GM23248 (cell line): Measurements from ENCODE around the gene AP1M1. TPM values are rescaled to one million over a fixed set of nuclear protein-coding genes. Genes with fewer than 3 reads are reported as not detected.

Experiments used
- DNase-seq: peaks from one replicate; pipeline ENCODE4 v3.0.0-alpha.2; 2015
- H2AFZ ChIP-seq: fragments of 200-600 bp; sonication (generic); 2 replicates; pipeline ENCODE4 v1.6.1; 2016; ENCODE audit warnings: antibody characterized with exemption
- H3F3A ChIP-seq: fragments of 200-600 bp; sonication (generic); 2 replicates; pipeline ENCODE4 v1.6.1; 2016; ENCODE audit warnings: mild to moderate bottlenecking, antibody characterized with exemption, mixed run types; ENCODE audit not compliant: insufficient read depth
- H3K27ac ChIP-seq: fragments of 200-600 bp; sonication (generic); 2 replicates; pipeline ENCODE4 v1.5.1; 2016; ENCODE audit warnings: mild to moderate bottlenecking
- H3K27me3 ChIP-seq: fragments of 200-600 bp; sonication (generic); replicated peaks from 2 replicates; pipeline ENCODE4 v1.6.1; 2016; ENCODE audit warnings: mild to moderate bottlenecking; ENCODE audit not compliant: insufficient read depth
- H3K36me3 ChIP-seq: fragments of 200-600 bp; sonication (generic); 2 replicates; pipeline ENCODE4 v1.6.1; 2016; ENCODE audit warnings: low read depth, mild to moderate bottlenecking
- H3K4me1 ChIP-seq: fragments of 200-600 bp; sonication (generic); 2 replicates; pipeline ENCODE4 v1.6.1; 2016; ENCODE audit warnings: mild to moderate bottlenecking; ENCODE audit not compliant: insufficient read depth
- H3K4me2 ChIP-seq: fragments of 200-600 bp; sonication (generic); one replicate; pipeline ENCODE4 v1.6.1; 2016; ENCODE audit warnings: mild to moderate bottlenecking; ENCODE audit not compliant: unreplicated experiment
- H3K4me3 ChIP-seq: fragments of 200-600 bp; sonication (generic); 2 replicates; pipeline ENCODE4 v1.5.1; 2016; ENCODE audit warnings: mild to moderate bottlenecking
- H3K79me2 ChIP-seq: fragments of 200-600 bp; sonication (generic); 2 replicates; pipeline ENCODE4 v1.6.1; 2016; ENCODE audit warnings: mild to moderate bottlenecking; ENCODE audit not compliant: insufficient read depth
- H3K9ac ChIP-seq: fragments of 200-600 bp; sonication (generic); 2 replicates; pipeline ENCODE4 v1.6.1; 2016; ENCODE audit warnings: mild to moderate bottlenecking
- H3K9me2 ChIP-seq: fragments of 200-600 bp; sonication (generic); 2 replicates; pipeline ENCODE4 v1.6.1; 2016; ENCODE audit warnings: mixed run types, mild to moderate bottlenecking, moderate library complexity; ENCODE audit not compliant: insufficient read depth
- H3K9me3 ChIP-seq: fragments of 200-600 bp; sonication (generic); one replicate; pipeline ENCODE4 v1.6.1; 2017; ENCODE audit warnings: low read depth
- H4K20me1 ChIP-seq: fragments of 200-600 bp; sonication (generic); 2 replicates; pipeline ENCODE4 v1.6.0; 2016; ENCODE audit not compliant: insufficient read depth
- EZH2 ChIP-seq: fragments of 200-600 bp; sonication (generic); IDR thresholded peaks from 2 replicates; pipeline ENCODE4 v1.6.1; 2018; ENCODE audit warnings: antibody characterized with exemption, mild to moderate bottlenecking; ENCODE audit not compliant: insufficient read depth, poor library complexity, severe bottlenecking
- EZH2phosphoT487 ChIP-seq: fragments of 200-600 bp; sonication (generic); IDR thresholded peaks from 2 replicates; pipeline ENCODE4 v1.6.1; 2018; ENCODE audit warnings: antibody characterized with exemption, moderate library complexity, mild to moderate bottlenecking, low read depth; ENCODE audit not compliant: insufficient read depth
- WGBS, 2 experiments: methylation state at CpG; one replicate each; pipeline ENCODE4 v1.1.6; 2015 to 2017; ENCODE audit warnings: low lambda C conversion rate in 2 of 2, low coverage in 1 of 2; ENCODE audit errors: missing lambda C conversion rate in 2 of 2; 5-methylcytosine and 5-hydroxymethylcytosine counted together
- in situ Hi-C: fragments of 300-500 bp; cut with MboI; formaldehyde crosslinking; loops from 2 replicates; pipeline ENCODE4 v1.15.0; 2020
- polyA plus RNA-seq: library from polyadenylated mRNA; unstranded; fragments of >200 nt; fragmentation: Nextera tagmentation; extraction: Ambion mirVana; gene quantifications from 2 replicates; pipeline ENCODE4 v1.2.1, GENCODE V29; 2016
- total RNA-seq: library from RNA; depleted of rRNA; stranded (reverse); fragments of >200 nt; shearing (Covaris generic); gene quantifications from 2 replicates; pipeline ENCODE4 v1.2.3, GENCODE V29; 2014

AP1M1 gene
- total and polyA plus RNA-seq, 2 experiments from 2014 or later, result 90.0 to 96.2 TPM

GRCh38 chr19:16288544-16288943 lies 90.8 kb downstream of the AP1M1 start:
- no peak overlapping the region for H2AFZ ChIP-seq
- peaks cover 23% of the 10 kb centered on the region; the same call in 1 of the 2 replicates for H3F3A ChIP-seq
- no peak overlapping the region for H3K27ac ChIP-seq
- H3K4me2 ChIP-seq, result no peak overlapping the region
- WGBS, 2 experiments, result 56 to 57% methylated on average over 9 of the region's 9 CpGs
- no peak overlapping the region for H3K9ac ChIP-seq
- in situ Hi-C loops, result no loop called here
- no peaks in the 10 kb centered on the region for H3K9me3 ChIP-seq
- no peak for DNase-seq
- no peak overlapping the region for H3K4me3 ChIP-seq
- no peaks in the 10 kb centered on the region for H4K20me1 ChIP-seq
- TF ChIP-seq EZH2, result no peak
- TF ChIP-seq EZH2phosphoT487, result no peak
- peaks cover 11% of the 10 kb centered on the region; the same call in 1 of the 2 replicates for H3K4me1 ChIP-seq
- no peaks in the 10 kb centered on the region for H3K9me2 ChIP-seq
- H3K27me3 ChIP-seq, result peaks cover 16% of the 10 kb centered on the region; the same call in 1 of the 2 replicates
- H3K36me3 ChIP-seq, result no peaks in the 10 kb centered on the region
- no peaks in the 10 kb centered on the region for H3K79me2 ChIP-seq

- Histone ChIP-seq H3K4me3 (no peak overlapping the region), H3K9me2 (no peaks in the 10 kb centered on the region), H3K9ac (no peak overlapping the region), H3K27ac (no peak overlapping the region), H3K27me3 (peaks cover 16% of the 10 kb centered on the region; the same call in 1 of the 2 replicates), H3K4me1 (peaks cover 15% of the 10 kb centered on the region), H4K20me1 (no peaks in the 10 kb centered on the region), H3F3A (peaks cover 23% of the 10 kb centered on the region), H3K4me2 (no peak overlapping the region), H3K36me3 (no peaks in the 10 kb centered on the region), H3K79me2 (no peaks in the 10 kb centered on the region), H3K9me3 (no peaks in the 10 kb centered on the region), H2AFZ (no peak overlapping the region)
- in situ Hi-C loops, result no loop called here
- TF ChIP-seq EZH2phosphoT487, result no peak
- TF ChIP-seq EZH2, result no peak
- DNase-seq, result no peak
- 79 to 90% methylated on average over 7 of the region's 7 CpGs for WGBS, 2 experiments
Observed at GRCh38 chr19:16289594-16289993, 91.9 kb downstream of the AP1M1 start.

- H4K20me1 ChIP-seq, result no peaks in the 10 kb centered on the region
- TF ChIP-seq EZH2phosphoT487 (no peak), EZH2 (no peak)
- no peak overlapping the region for H3K4me3 ChIP-seq
- H2AFZ ChIP-seq, result no peak overlapping the region
- no peaks in the 10 kb centered on the region for H3K79me2 ChIP-seq
- H3K36me3 ChIP-seq, result no peaks in the 10 kb centered on the region
- WGBS, 2 experiments, result 87% methylated on average over 10 of the region's 10 CpGs
- H3K27ac ChIP-seq, result no peak overlapping the region
- DNase-seq, result no peak
- in situ Hi-C loops, result no loop called here
- H3K27me3 ChIP-seq, result peaks cover 16% of the 10 kb centered on the region; the same call in 1 of the 2 replicates
- H3K4me1 ChIP-seq, result peaks cover 15% of the 10 kb centered on the region
- H3F3A ChIP-seq, result peaks cover 22% of the 10 kb centered on the region
- H3K9ac ChIP-seq, result no peak overlapping the region
- H3K9me3 ChIP-seq, result no peaks in the 10 kb centered on the region
- no peaks in the 10 kb centered on the region for H3K9me2 ChIP-seq
- no peak overlapping the region for H3K4me2 ChIP-seq
Observed at GRCh38 chr19:16290692-16291091, 93.0 kb downstream of the AP1M1 start.

- H3K9me2 ChIP-seq, result no peaks in the 10 kb centered on the region
- H3F3A ChIP-seq, result peaks cover 22% of the 10 kb centered on the region
- peak overlapping the region; percentile 71 for H3K4me3 ChIP-seq
- H2AFZ ChIP-seq, result peak overlapping the region; percentile 65
- H4K20me1 ChIP-seq, result no peaks in the 10 kb centered on the region
- H3K36me3 ChIP-seq, result no peaks in the 10 kb centered on the region
- peak overlapping the region; percentile 88 for H3K9ac ChIP-seq
- no peaks in the 10 kb centered on the region for H3K79me2 ChIP-seq
- DNase-seq, result peak; percentile 98
- in situ Hi-C loops, result no loop called here
- peaks cover 15% of the 10 kb centered on the region for H3K4me1 ChIP-seq
- H3K9me3 ChIP-seq, result no peaks in the 10 kb centered on the region
- no peaks in the 10 kb centered on the region for H3K27me3 ChIP-seq
- peak overlapping the region; percentile 97 for H3K27ac ChIP-seq
- TF ChIP-seq EZH2 (no peak), EZH2phosphoT487 (no peak)
- peak overlapping the region; percentile 90 for H3K4me2 ChIP-seq
- 4% methylated on average over 27 of the region's 27 CpGs for WGBS, 2 experiments
Observed at GRCh38 chr19:16293118-16294091, 95.7 kb downstream of the AP1M1 start.
